ENCODE results near the gene COX5A.

GRCh38 chr15:74888716-74889115, 49.2 kb downstream of the COX5A start:
- no peak for TF ChIP-seq CTCF (IDR thresholded peaks at IDR 0.05; ENCODE audit: insufficient read depth, low read length)
- no peak for TF ChIP-seq POLR2AphosphoS5 (IDR thresholded peaks at IDR 0.05; ENCODE audit: low read depth)
- no peak for TF ChIP-seq REST (IDR thresholded peaks at IDR 0.05; ENCODE audit: insufficient replicate concordance, low read depth)
- TF ChIP-seq GABPA (IDR thresholded peaks at IDR 0.05; ENCODE audit: low read depth): no peak
